GM23248 (cell line): Measurements from ENCODE around the gene STK33.

Source experiments
- EZH2 ChIP-seq: fragments of 200-600 bp; sonication (generic); IDR thresholded peaks from 2 replicates; pipeline ENCODE4 v1.6.1; 2018; ENCODE audit warnings: antibody characterized with exemption, mild to moderate bottlenecking; ENCODE audit not compliant: insufficient read depth, poor library complexity, severe bottlenecking
- EZH2phosphoT487 ChIP-seq: fragments of 200-600 bp; sonication (generic); IDR thresholded peaks from 2 replicates; pipeline ENCODE4 v1.6.1; 2018; ENCODE audit warnings: antibody characterized with exemption, moderate library complexity, mild to moderate bottlenecking, low read depth; ENCODE audit not compliant: insufficient read depth

- no peak for TF ChIP-seq EZH2
- no peak for TF ChIP-seq EZH2phosphoT487
These were observed 206.9 kb downstream of the STK33 start for GRCh38 chr11:8387141-8387540.
